ENCODE measurements around the gene NME3. TPM values are rescaled to one million over a fixed set of nuclear protein-coding genes. Genes with fewer than 3 reads are reported as not detected.

Gene NME3
- total RNA-seq, 1 experiment from 2014 or later, result 103 TPM

DNA sequence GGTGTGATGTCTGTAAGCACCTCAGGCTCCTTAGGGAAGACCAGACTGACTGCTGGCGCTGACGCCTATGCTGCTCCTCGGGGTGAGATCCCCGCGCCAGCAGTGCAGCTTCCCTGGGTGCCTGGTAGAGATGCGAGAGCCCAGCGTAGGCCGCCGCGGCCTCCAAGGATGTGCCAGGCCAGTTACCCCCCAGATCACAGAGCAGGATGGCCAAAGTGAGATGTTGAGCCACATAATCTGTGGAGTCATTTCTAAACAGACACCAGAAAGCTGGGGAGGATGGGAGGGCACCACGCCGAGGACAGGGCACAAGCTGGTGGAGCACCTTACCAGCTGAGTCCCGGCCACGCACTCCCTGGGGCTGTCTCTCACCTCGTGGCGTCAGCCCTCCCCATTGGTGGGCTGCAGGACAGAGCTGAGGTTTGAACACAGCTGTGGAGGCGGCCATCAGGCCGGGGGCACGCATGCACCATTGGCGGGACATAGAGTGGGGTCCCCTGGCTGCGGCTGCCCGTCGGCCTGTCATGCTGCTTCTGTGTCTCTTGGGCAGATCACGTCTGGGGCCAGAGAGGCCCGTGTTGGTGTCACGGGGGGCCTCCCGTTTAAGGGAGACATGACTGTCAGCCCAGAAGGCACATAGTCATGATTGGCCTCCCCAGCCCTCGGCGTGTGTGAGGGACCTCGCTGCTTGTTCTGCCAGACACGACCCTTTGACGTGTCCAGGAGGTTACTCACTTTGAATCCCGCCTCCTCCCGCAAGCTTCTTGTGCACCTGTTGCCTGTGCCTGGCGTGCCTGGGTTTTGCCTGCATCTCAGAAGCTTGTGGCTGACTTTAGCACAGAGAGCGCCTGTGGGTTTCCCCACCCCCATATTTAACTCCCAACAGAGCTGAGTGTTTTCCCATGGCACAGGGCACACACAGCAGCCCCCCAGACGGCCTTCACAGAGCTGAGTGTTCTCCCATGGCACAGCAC lies 43.4 kb downstream of the NME3 start:
- H4K20me1 ChIP-seq (ENCODE audit: insufficient read depth), result no peaks in the 10 kb centered on the region; the same call in 1 of the 2 replicates
- no TSS peak for BruUV-seq (replicated peaks)
- peaks cover 0 to 6% of the 10 kb centered on the region in 2 experiments; a peak in 2 of 4 replicates for H3K36me3 ChIP-seq (ENCODE audit: control insufficient read depth in 1 of 2, insufficient read depth in 2 of 2, low read length in 2 of 2)
- no peak overlapping the region for H3K9ac ChIP-seq (ENCODE audit: low read length)
- H3K27ac ChIP-seq (ENCODE audit: low read depth, low read length), result no peak overlapping the region
- H3K79me2 ChIP-seq (ENCODE audit: insufficient read depth, low read length), result peaks cover 26% of the 10 kb centered on the region
- no peak for DNase-seq (ENCODE audit: low read depth, low spot score)
- ChIA-PET CTCF (no interaction called here), RAD21 (ENCODE audit: low non-redundant PET in 1 of 2, low total read pairs in 2 of 2, uncharacterized antibody in 2 of 2, unreplicated experiment in 2 of 2) (no interaction called here), POLR2A (no interaction called here)
- no peak overlapping the region for H2AFZ ChIP-seq (ENCODE audit: low read depth, low read length, poor library complexity, severe bottlenecking)
- no peak overlapping the region for H3K4me2 ChIP-seq (ENCODE audit: low read length)
- intact Hi-C loops (cut with micrococcal nuclease), result no loop called here
- no peak overlapping the region for H3K4me3 ChIP-seq (replicated peaks in 1 of 2; ENCODE audit: low read depth in 1 of 2, low read length in 2 of 2)
- no peaks in the 10 kb centered on the region for H3K27me3 ChIP-seq (ENCODE audit: insufficient read depth, low read length)
- H3K4me1 ChIP-seq (ENCODE audit: control insufficient read depth in 1 of 2, insufficient read depth in 2 of 2, low read length in 2 of 2), result peaks cover 11 to 12% of the 10 kb centered on the region in 2 experiments
- TF ChIP-seq CBX3 (IDR thresholded peaks at IDR 0.05; ENCODE audit: low read depth), result no peak
- TF ChIP-seq RAD21 (IDR thresholded peaks at IDR 0.05; ENCODE audit: low read depth), result no peak
- no peak for TF ChIP-seq POLR2A (IDR thresholded peaks at IDR 0.05; ENCODE audit: borderline replicate concordance, extremely low read depth, insufficient read depth, insufficient read length)
- no peak for TF ChIP-seq FOSL1 (IDR thresholded peaks at IDR 0.05; ENCODE audit: low read depth)
- TF ChIP-seq EZH2 (IDR thresholded peaks at IDR 0.05), result no peak
- TF ChIP-seq ZNF274 (IDR thresholded peaks at IDR 0.05; ENCODE audit: low read depth, low read length), result no peak
- no peak for TF ChIP-seq EGR1 (IDR thresholded peaks at IDR 0.05; ENCODE audit: low read depth)
- no peak for TF ChIP-seq SIN3A (IDR thresholded peaks at IDR 0.05; ENCODE audit: low read depth)
- no peak for TF ChIP-seq POLR2AphosphoS5 (IDR thresholded peaks at IDR 0.05; ENCODE audit: low read depth, low read length)
- TF ChIP-seq SRF (IDR thresholded peaks at IDR 0.05; ENCODE audit: low read depth), result no peak
- ATAC-seq, result no peak
- no peaks in the 10 kb centered on the region for H3K9me2 ChIP-seq (ENCODE audit: insufficient read depth)
- no peaks in the 10 kb centered on the region for H3K9me3 ChIP-seq (ENCODE audit: control insufficient read depth in 1 of 2, insufficient read depth in 1 of 2, low read depth in 1 of 2, low read length in 2 of 2)
